ENCODE measurements around the gene SETD6. TPM values are rescaled to one million over a fixed set of nuclear protein-coding genes. Genes with fewer than 3 reads are reported as not detected.

Gene SETD6
- total and polyA plus RNA-seq, 9 of the 15 experiments (the other 6 are each of a cell fraction or from before 2014, with no cell fraction given), result 9.2 to 40.9 (median 19.8) TPM

DNA sequence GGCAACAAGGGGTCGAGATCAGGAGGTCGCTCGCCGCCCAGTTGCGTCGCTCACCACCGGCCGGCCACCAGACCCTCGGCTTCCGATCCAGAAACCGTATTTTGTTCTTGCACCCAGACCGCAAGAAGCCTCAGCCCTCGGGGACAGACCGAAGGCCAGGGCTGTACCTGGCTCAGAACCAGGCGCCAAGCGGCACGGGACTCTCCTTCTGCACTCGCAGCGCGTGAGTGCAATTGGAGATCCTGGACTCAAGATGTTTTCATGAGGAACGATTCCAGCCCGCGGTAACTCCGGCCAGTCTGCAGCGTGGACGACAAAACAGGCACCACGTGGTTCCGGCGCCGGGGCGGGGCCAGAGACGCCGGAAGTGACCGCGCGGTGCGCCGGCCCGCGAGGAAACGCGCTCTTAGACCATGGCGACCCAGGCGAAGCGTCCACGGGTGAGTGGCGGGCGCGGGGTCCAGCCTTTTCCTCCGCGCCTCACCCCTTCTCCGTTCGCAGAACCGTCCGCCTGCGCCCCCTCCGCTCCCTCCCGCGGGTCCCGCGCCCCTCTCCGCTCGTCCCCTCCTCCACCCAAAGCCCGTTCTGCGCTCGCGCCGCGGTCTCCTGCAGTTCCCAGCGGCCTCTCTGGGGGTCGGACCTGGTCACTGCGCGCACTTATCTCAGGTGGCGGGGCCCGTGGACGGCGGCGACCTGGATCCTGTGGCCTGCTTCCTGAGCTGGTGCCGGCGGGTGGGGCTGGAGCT is at the start of gene SETD6 (continued):
- TF ChIP-seq POU5F1 (IDR thresholded peaks at IDR 0.05; ENCODE audit: borderline replicate concordance, low read depth, low read length, partially characterized antibody), result no peak
- TF ChIP-seq, protein P1, sequence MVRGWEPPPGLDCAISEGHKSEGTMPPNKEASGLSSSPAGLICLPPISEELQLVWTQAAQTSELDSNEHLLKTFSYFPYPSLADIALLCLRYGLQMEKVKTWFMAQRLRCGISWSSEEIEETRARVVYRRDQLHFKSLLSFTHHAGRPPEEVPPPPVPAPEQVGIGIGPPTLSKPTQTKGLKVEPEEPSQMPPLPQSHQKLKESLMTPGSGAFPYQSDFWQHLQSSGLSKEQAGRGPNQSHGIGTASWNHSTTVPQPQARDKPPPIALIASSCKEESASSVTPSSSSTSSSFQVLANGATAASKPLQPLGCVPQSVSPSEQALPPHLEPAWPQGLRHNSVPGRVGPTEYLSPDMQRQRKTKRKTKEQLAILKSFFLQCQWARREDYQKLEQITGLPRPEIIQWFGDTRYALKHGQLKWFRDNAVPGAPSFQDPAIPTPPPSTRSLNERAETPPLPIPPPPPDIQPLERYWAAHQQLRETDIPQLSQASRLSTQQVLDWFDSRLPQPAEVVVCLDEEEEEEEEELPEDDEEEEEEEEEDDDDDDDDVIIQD (CRISPR knock-in tag; IDR thresholded peaks at IDR 0.05), result no peak
- TF ChIP-seq HOXB6 (CRISPR knock-in tag; IDR thresholded peaks at IDR 0.05; ENCODE audit: borderline replicate concordance), result no peak
- no peak for TF ChIP-seq EWSR1 (IDR thresholded peaks at IDR 0.05; ENCODE audit: borderline replicate concordance, low read depth, partially characterized antibody)
- TF ChIP-seq DNMT1 (IDR thresholded peaks at IDR 0.05), result no peak
- peak; percentile 71 for TF ChIP-seq ZNF232 (CRISPR knock-in tag; IDR thresholded peaks at IDR 0.05)
- TF ChIP-seq MIER1 (IDR thresholded peaks at IDR 0.05; ENCODE audit: low read depth), result no peak
- TF ChIP-seq, protein P2, sequence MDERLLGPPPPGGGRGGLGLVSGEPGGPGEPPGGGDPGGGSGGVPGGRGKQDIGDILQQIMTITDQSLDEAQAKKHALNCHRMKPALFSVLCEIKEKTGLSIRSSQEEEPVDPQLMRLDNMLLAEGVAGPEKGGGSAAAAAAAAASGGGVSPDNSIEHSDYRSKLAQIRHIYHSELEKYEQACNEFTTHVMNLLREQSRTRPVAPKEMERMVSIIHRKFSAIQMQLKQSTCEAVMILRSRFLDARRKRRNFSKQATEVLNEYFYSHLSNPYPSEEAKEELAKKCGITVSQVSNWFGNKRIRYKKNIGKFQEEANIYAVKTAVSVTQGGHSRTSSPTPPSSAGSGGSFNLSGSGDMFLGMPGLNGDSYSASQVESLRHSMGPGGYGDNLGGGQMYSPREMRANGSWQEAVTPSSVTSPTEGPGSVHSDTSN (CRISPR knock-in tag; IDR thresholded peaks at IDR 0.05; ENCODE audit: low read depth), result no peak
- TF ChIP-seq, protein P2 (tag; conservative IDR thresholded peaks at IDR 0.05; ENCODE audit: low read depth), result no peak
- TF ChIP-seq SIX5 (IDR thresholded peaks at IDR 0.05; ENCODE audit: borderline replicate concordance in 1 of 2, insufficient read depth in 1 of 2, low read depth in 1 of 2, low read length in 2 of 2), result no peak
- TF ChIP-seq, protein P3, sequence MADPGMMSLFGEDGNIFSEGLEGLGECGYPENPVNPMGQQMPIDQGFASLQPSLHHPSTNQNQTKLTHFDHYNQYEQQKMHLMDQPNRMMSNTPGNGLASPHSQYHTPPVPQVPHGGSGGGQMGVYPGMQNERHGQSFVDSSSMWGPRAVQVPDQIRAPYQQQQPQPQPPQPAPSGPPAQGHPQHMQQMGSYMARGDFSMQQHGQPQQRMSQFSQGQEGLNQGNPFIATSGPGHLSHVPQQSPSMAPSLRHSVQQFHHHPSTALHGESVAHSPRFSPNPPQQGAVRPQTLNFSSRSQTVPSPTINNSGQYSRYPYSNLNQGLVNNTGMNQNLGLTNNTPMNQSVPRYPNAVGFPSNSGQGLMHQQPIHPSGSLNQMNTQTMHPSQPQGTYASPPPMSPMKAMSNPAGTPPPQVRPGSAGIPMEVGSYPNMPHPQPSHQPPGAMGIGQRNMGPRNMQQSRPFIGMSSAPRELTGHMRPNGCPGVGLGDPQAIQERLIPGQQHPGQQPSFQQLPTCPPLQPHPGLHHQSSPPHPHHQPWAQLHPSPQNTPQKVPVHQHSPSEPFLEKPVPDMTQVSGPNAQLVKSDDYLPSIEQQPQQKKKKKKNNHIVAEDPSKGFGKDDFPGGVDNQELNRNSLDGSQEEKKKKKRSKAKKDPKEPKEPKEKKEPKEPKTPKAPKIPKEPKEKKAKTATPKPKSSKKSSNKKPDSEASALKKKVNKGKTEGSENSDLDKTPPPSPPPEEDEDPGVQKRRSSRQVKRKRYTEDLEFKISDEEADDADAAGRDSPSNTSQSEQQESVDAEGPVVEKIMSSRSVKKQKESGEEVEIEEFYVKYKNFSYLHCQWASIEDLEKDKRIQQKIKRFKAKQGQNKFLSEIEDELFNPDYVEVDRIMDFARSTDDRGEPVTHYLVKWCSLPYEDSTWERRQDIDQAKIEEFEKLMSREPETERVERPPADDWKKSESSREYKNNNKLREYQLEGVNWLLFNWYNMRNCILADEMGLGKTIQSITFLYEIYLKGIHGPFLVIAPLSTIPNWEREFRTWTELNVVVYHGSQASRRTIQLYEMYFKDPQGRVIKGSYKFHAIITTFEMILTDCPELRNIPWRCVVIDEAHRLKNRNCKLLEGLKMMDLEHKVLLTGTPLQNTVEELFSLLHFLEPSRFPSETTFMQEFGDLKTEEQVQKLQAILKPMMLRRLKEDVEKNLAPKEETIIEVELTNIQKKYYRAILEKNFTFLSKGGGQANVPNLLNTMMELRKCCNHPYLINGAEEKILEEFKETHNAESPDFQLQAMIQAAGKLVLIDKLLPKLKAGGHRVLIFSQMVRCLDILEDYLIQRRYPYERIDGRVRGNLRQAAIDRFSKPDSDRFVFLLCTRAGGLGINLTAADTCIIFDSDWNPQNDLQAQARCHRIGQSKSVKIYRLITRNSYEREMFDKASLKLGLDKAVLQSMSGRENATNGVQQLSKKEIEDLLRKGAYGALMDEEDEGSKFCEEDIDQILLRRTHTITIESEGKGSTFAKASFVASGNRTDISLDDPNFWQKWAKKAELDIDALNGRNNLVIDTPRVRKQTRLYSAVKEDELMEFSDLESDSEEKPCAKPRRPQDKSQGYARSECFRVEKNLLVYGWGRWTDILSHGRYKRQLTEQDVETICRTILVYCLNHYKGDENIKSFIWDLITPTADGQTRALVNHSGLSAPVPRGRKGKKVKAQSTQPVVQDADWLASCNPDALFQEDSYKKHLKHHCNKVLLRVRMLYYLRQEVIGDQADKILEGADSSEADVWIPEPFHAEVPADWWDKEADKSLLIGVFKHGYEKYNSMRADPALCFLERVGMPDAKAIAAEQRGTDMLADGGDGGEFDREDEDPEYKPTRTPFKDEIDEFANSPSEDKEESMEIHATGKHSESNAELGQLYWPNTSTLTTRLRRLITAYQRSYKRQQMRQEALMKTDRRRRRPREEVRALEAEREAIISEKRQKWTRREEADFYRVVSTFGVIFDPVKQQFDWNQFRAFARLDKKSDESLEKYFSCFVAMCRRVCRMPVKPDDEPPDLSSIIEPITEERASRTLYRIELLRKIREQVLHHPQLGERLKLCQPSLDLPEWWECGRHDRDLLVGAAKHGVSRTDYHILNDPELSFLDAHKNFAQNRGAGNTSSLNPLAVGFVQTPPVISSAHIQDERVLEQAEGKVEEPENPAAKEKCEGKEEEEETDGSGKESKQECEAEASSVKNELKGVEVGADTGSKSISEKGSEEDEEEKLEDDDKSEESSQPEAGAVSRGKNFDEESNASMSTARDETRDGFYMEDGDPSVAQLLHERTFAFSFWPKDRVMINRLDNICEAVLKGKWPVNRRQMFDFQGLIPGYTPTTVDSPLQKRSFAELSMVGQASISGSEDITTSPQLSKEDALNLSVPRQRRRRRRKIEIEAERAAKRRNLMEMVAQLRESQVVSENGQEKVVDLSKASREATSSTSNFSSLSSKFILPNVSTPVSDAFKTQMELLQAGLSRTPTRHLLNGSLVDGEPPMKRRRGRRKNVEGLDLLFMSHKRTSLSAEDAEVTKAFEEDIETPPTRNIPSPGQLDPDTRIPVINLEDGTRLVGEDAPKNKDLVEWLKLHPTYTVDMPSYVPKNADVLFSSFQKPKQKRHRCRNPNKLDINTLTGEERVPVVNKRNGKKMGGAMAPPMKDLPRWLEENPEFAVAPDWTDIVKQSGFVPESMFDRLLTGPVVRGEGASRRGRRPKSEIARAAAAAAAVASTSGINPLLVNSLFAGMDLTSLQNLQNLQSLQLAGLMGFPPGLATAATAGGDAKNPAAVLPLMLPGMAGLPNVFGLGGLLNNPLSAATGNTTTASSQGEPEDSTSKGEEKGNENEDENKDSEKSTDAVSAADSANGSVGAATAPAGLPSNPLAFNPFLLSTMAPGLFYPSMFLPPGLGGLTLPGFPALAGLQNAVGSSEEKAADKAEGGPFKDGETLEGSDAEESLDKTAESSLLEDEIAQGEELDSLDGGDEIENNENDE (IDR thresholded peaks at IDR 0.05; ENCODE audit: low read depth, low read length), result no peak
